PC-9 (cell line): Measurements from ENCODE around the gene RNF141. TPM values are rescaled to one million over a fixed set of nuclear protein-coding genes. Genes with fewer than 3 reads are reported as not detected.

Source experiments
- BruUV-seq: library from RNA; stranded (reverse); fragments of 400-500 nt; replicated peaks from 2 replicates; lab custom pipeline; 2021; lab: Mats Ljungman, UMichigan
- CTCF ChIA-PET: fragments of 300-600 bp; sonication (Branson Sonifier 250); formaldehyde crosslinking; loops from one replicate; lab custom pipeline; 2022; ENCODE audit warnings: antibody characterized with exemption; lab: Charles Lee
- POLR2A ChIA-PET: fragments of 300-600 bp; sonication (Branson Sonifier 250); formaldehyde crosslinking; loops from one replicate; lab custom pipeline; 2022; ENCODE audit warnings: antibody characterized with exemption; ENCODE audit not compliant: unreplicated experiment; lab: Charles Lee
- DNase-seq, 2 experiments: peaks; one replicate each; pipeline versions ENCODE4 v3.0.0 to v3.0.0-alpha.2; 2015 to 2022; ENCODE audit warnings: mixed read lengths in 1 of 2
- H2AFZ ChIP-seq: fragments of 200-600 bp; sonication (generic); 2 replicates; pipeline ENCODE4 v1.8.1; 2017; ENCODE audit warnings: antibody characterized with exemption
- H3F3A ChIP-seq: fragments of 200-600 bp; sonication (generic); 2 replicates; pipeline ENCODE4 v1.8.1; 2017; ENCODE audit warnings: antibody characterized with exemption, mild to moderate bottlenecking, low read depth; ENCODE audit not compliant: insufficient read depth
- H3K27ac ChIP-seq: fragments of 200-600 bp; sonication (generic); 2 replicates; pipeline ENCODE4 v1.6.1; 2016; ENCODE audit warnings: mixed run types
- H3K27me3 ChIP-seq: fragments of 200-600 bp; sonication (generic); 2 replicates; pipeline ENCODE4 v1.6.1; 2016; ENCODE audit warnings: low read depth, mixed run types; ENCODE audit not compliant: insufficient read depth
- H3K36me3 ChIP-seq: fragments of 200-600 bp; sonication (generic); 2 replicates; pipeline ENCODE4 v1.6.1; 2016; ENCODE audit warnings: low read depth, mixed run types
- H3K4me1 ChIP-seq: fragments of 200-600 bp; sonication (generic); replicated peaks from 2 replicates; pipeline ENCODE4 v1.6.1; 2016; ENCODE audit warnings: mixed run types; ENCODE audit not compliant: insufficient read depth
- H3K4me2 ChIP-seq: fragments of 200-600 bp; sonication (generic); 2 replicates; pipeline ENCODE4 v1.6.1; 2017; ENCODE audit warnings: mixed run types
- H3K4me3 ChIP-seq: fragments of 200-600 bp; sonication (generic); 2 replicates; pipeline ENCODE4 v1.6.1; 2016; ENCODE audit warnings: mixed run types
- H3K79me2 ChIP-seq: fragments of 200-600 bp; sonication (generic); 2 replicates; pipeline ENCODE4 v1.6.1; 2017; ENCODE audit warnings: low read depth, mixed run types
- H3K9me2 ChIP-seq: fragments of 200-600 bp; sonication (generic); 2 replicates; pipeline ENCODE4 v1.8.1; 2017; ENCODE audit warnings: mild to moderate bottlenecking; ENCODE audit not compliant: insufficient read depth
- H3K9me3 ChIP-seq: fragments of 200-600 bp; sonication (generic); 2 replicates; pipeline ENCODE4 v1.8.1; 2016; ENCODE audit warnings: low read depth; ENCODE audit not compliant: insufficient read depth
- H4K20me1 ChIP-seq: fragments of 200-600 bp; sonication (generic); 2 replicates; pipeline ENCODE4 v1.8.1; 2017; ENCODE audit not compliant: insufficient read depth
- CTCF ChIP-seq: fragments of 200-600 bp; sonication (generic); conservative IDR thresholded peaks from 2 replicates; pipeline ENCODE4 v1.6.1; 2017; ENCODE audit warnings: mixed run types, antibody characterized with exemption, mild to moderate bottlenecking, moderate library complexity
- EZH2 ChIP-seq: fragments of 200-600 bp; sonication (generic); IDR thresholded peaks from 2 replicates; pipeline ENCODE4 v1.8.0; 2017; ENCODE audit warnings: antibody characterized with exemption, low read depth
- intact Hi-C: fragments of 100-400 bp; cut with micrococcal nuclease; formaldehyde crosslinking; loops from one replicate; pipeline ENCODE4 v1.10.0; 2022; ENCODE audit not compliant: unreplicated experiment
- total RNA-seq: library from RNA; stranded (reverse); gene quantifications from 2 replicates; pipeline ENCODE4 v1.2.3, GENCODE V29; 2021

Gene RNF141
- total RNA-seq, 1 experiment from 2014 or later = 36.8 TPM

GRCh38 chr11:10502770-10503169 lies 38.2 kb downstream of the RNF141 start:
- Histone ChIP-seq H3K27me3 (no peaks in the 10 kb centered on the region), H3K4me1 (no peaks in the 10 kb centered on the region), H3K4me3 (no peak overlapping the region), H3K27ac (no peak overlapping the region), H3K4me2 (no peak overlapping the region), H3K79me2 (no peaks in the 10 kb centered on the region), H2AFZ (no peak overlapping the region), H3K36me3 (no peaks in the 10 kb centered on the region), H3K9me3 (no peaks in the 10 kb centered on the region), H4K20me1 (no peaks in the 10 kb centered on the region), H3F3A (no peaks in the 10 kb centered on the region), H3K9me2 (no peaks in the 10 kb centered on the region)
- DNase-seq = no peak
- no TSS peak for BruUV-seq
- intact Hi-C loops = no loop called here
- no peak for TF ChIP-seq CTCF
- no peak for TF ChIP-seq EZH2
- ChIA-PET CTCF (no interaction called here), POLR2A (interaction anchor here (0.7 kb wide), 1 partner anchor 48 kb away, joined by 6 read pairs; the partner anchor contains the start of gene AMPD3)

GRCh38 chr11:10502065-10502680 lies 38.8 kb downstream of the RNF141 start:
- POLR2A ChIA-PET = no interaction called here
- Histone ChIP-seq H3K27me3 (no peaks in the 10 kb centered on the region), H3K9me2 (no peaks in the 10 kb centered on the region), H3F3A (no peaks in the 10 kb centered on the region), H3K9me3 (no peaks in the 10 kb centered on the region), H3K4me3 (no peak overlapping the region), H3K4me2 (no peak overlapping the region), H4K20me1 (no peaks in the 10 kb centered on the region), H3K4me1 (no peaks in the 10 kb centered on the region), H3K79me2 (no peaks in the 10 kb centered on the region), H3K36me3 (no peaks in the 10 kb centered on the region), H3K27ac (no peak overlapping the region), H2AFZ (no peak overlapping the region)
- no peak for TF ChIP-seq EZH2
- no peak for TF ChIP-seq CTCF
- no peak for DNase-seq
- intact Hi-C loops = no loop called here
- CTCF ChIA-PET = no interaction called here
- no TSS peak for BruUV-seq

GRCh38 chr11:10500757-10501684 lies 40.0 kb downstream of the RNF141 start:
- Histone ChIP-seq H3K27me3 (no peaks in the 10 kb centered on the region), H3K9me2 (no peaks in the 10 kb centered on the region), H3K79me2 (no peaks in the 10 kb centered on the region), H3K27ac (no peak overlapping the region), H4K20me1 (no peaks in the 10 kb centered on the region), H3F3A (no peaks in the 10 kb centered on the region), H3K9me3 (no peaks in the 10 kb centered on the region), H2AFZ (no peak overlapping the region), H3K4me2 (no peak overlapping the region), H3K36me3 (no peaks in the 10 kb centered on the region), H3K4me1 (no peaks in the 10 kb centered on the region), H3K4me3 (no peak overlapping the region)
- CTCF ChIA-PET = no interaction called here
- intact Hi-C loops = no loop called here
- TF ChIP-seq CTCF (no peak), EZH2 (no peak)
- no TSS peak for BruUV-seq
- no peak for DNase-seq
- POLR2A ChIA-PET = no interaction called here
